SK-N-SH (cell line): ENCODE measurements around the gene FLVCR1. TPM values are rescaled to one million over a fixed set of nuclear protein-coding genes. Genes with fewer than 3 reads are reported as not detected.

Experiments used
- CTCF ChIA-PET: fragments of 300-600, 350-600 bp; formaldehyde crosslinking; extraction: SDS; loops from one replicate; lab custom pipeline; 2021; lab: Yijun Ruan, JAX
- POLR2A ChIA-PET: fragments of 350-600 bp; sonication (Branson Sonifier 250); formaldehyde crosslinking; extraction: SDS; loops from one replicate; lab custom pipeline; 2020; ENCODE audit warnings: antibody characterized with exemption, inconsistent platforms; lab: Yijun Ruan, JAX
- DNase-seq: peaks from one replicate; pipeline ENCODE4 v3.0.0; 2012
- H2AFZ ChIP-seq: fragments of 200-600 bp; sonication (generic); 2 replicates; pipeline ENCODE4 v1.8.1; 2016; ENCODE audit warnings: antibody characterized with exemption, mild to moderate bottlenecking, low read depth
- H3F3A ChIP-seq: fragments of 200-600 bp; sonication (generic); replicated peaks from 2 replicates; pipeline ENCODE3; 2016; ENCODE audit warnings: antibody characterized with exemption, mild to moderate bottlenecking; ENCODE audit not compliant: insufficient read depth
- H3K27ac ChIP-seq, 2 experiments: fragments of 200-500 bp in 1 of 2; fragments of 200-600 bp in 1 of 2; sonication (Bioruptor generic) in 1 of 2; sonication (generic), shearing (Covaris generic) in 1 of 2; 2 replicates each; pipeline versions ENCODE4 v1.5.1 to v1.6.1; 2014 to 2016; ENCODE audit warnings: low read depth in 2 of 2, inconsistent platforms in 1 of 2, low read length in 1 of 2, mild to moderate bottlenecking in 1 of 2, mixed read lengths in 1 of 2
- H3K27me3 ChIP-seq: fragments of 200-600 bp; sonication (generic), shearing (Covaris generic); 2 replicates; pipeline ENCODE4 v1.6.1; 2016; ENCODE audit warnings: mixed run types; ENCODE audit not compliant: insufficient read depth
- H3K36me3 ChIP-seq, 2 experiments: fragments of 200-500 bp in 1 of 2; fragments of 200-600 bp in 1 of 2; sonication (Bioruptor generic) in 1 of 2; sonication (generic) in 1 of 2; replicated peaks in 1 of 2; 2 replicates each; pipeline versions ENCODE3 to v1.5.1; 2014 to 2016; ENCODE audit warnings: low read length in 1 of 2, mild to moderate bottlenecking in 1 of 2; ENCODE audit not compliant: insufficient read depth in 2 of 2, control insufficient read depth in 1 of 2
- H3K4me1 ChIP-seq, 2 experiments: fragments of 200-500 bp in 1 of 2; fragments of 200-600 bp in 1 of 2; sonication (Bioruptor generic) in 1 of 2; sonication (generic), shearing (Covaris generic) in 1 of 2; 2 replicates each; pipeline versions ENCODE4 v1.5.1 to v1.6.1; 2014 to 2016; ENCODE audit warnings: low read depth in 1 of 2, low read length in 1 of 2, mixed run types in 1 of 2; ENCODE audit not compliant: insufficient read depth in 2 of 2, control insufficient read depth in 1 of 2
- H3K4me2 ChIP-seq: fragments of 200-600 bp; sonication (generic), shearing (Covaris generic); 2 replicates; pipeline ENCODE4 v1.6.1; 2017; ENCODE audit warnings: mixed run types
- H3K4me3 ChIP-seq, 2 experiments: fragments of 200-500 bp in 1 of 2; fragments of 200-600 bp in 1 of 2; sonication (Bioruptor generic) in 1 of 2; sonication (generic), shearing (Covaris generic) in 1 of 2; 2 replicates each; pipeline versions ENCODE4 v1.5.1 to v1.8.1; 2014 to 2016; ENCODE audit warnings: low read depth in 2 of 2, inconsistent platforms in 1 of 2, low read length in 1 of 2, mild to moderate bottlenecking in 1 of 2, mixed read lengths in 1 of 2, moderate library complexity in 1 of 2
- H3K79me2 ChIP-seq: fragments of 200-600 bp; sonication (generic); 2 replicates; pipeline ENCODE4 v1.8.1; 2017; ENCODE audit warnings: mild to moderate bottlenecking; ENCODE audit not compliant: insufficient read depth
- H3K9ac ChIP-seq: fragments of 200-600 bp; sonication (generic); 2 replicates; pipeline ENCODE4 v1.6.1; 2017; ENCODE audit warnings: mixed run types
- H3K9me2 ChIP-seq: fragments of 200-600 bp; sonication (generic); 2 replicates; pipeline ENCODE4 v1.6.1; 2017; ENCODE audit warnings: mixed run types
- H3K9me3 ChIP-seq: fragments of 200-600 bp; sonication (generic); 2 replicates; pipeline ENCODE4 v1.6.1; 2017; ENCODE audit warnings: mixed run types, mild to moderate bottlenecking, moderate library complexity
- H4K20me1 ChIP-seq: fragments of 200-600 bp; sonication (generic); 2 replicates; pipeline ENCODE4 v1.6.1; 2017; ENCODE audit warnings: mild to moderate bottlenecking, mixed run types; ENCODE audit not compliant: insufficient read depth
- CTCF ChIP-seq: fragments of 200-600 bp; sonication (generic); IDR thresholded peaks from 2 replicates; pipeline ENCODE4 v1.6.1; 2017; ENCODE audit warnings: antibody characterized with exemption, mild to moderate bottlenecking, moderate library complexity
- ELF1 ChIP-seq: IDR thresholded peaks from 2 replicates; pipeline ENCODE4 v1.4.0; 2012
- FOXJ3 ChIP-seq: sonication (generic); formaldehyde crosslinking; IDR thresholded peaks from 2 replicates; pipeline ENCODE4 v1.5.1; 2020; ENCODE audit warnings: mild to moderate bottlenecking, missing genetic modification reagents
- FOXM1 ChIP-seq: IDR thresholded peaks from 2 replicates; pipeline ENCODE4 v1.4.0; 2012; ENCODE audit warnings: low read depth, mild to moderate bottlenecking
- GABPA ChIP-seq: IDR thresholded peaks from 2 replicates; pipeline ENCODE4 v1.4.0; 2012; ENCODE audit warnings: low read depth, mild to moderate bottlenecking
- IRF3 ChIP-seq: fragments of 150-350 bp; IDR thresholded peaks from 2 replicates; pipeline ENCODE4 v1.6.1; 2016; ENCODE audit warnings: mild to moderate bottlenecking, low read depth, low read length
- MEF2A ChIP-seq: IDR thresholded peaks from 2 replicates; pipeline ENCODE4 v1.4.0; 2012; ENCODE audit warnings: low read depth, borderline replicate concordance
- MXI1 ChIP-seq: IDR thresholded peaks from 2 replicates; pipeline ENCODE4 v1.6.1; 2012; ENCODE audit warnings: mild to moderate bottlenecking, low read depth, low read length, improper control_type of control experiment
- POLR2AphosphoS5 ChIP-seq: IDR thresholded peaks from 2 replicates; pipeline ENCODE4 v1.6.1; 2012; ENCODE audit warnings: low read depth, low read length
- RXRA ChIP-seq: IDR thresholded peaks from 2 replicates; pipeline ENCODE4 v1.4.0; 2012; ENCODE audit warnings: low read depth, mild to moderate bottlenecking, borderline replicate concordance
- SIN3A ChIP-seq: IDR thresholded peaks from 2 replicates; pipeline ENCODE4 v1.6.1; 2012; ENCODE audit warnings: low read depth, mild to moderate bottlenecking, low read length, moderate library complexity, borderline replicate concordance
- TAF1 ChIP-seq: IDR thresholded peaks from 2 replicates; pipeline ENCODE4 v1.6.1; 2012; ENCODE audit warnings: low read depth, mild to moderate bottlenecking, low read length, moderate library complexity, borderline replicate concordance
- TEAD4 ChIP-seq: IDR thresholded peaks from 2 replicates; pipeline ENCODE4 v1.4.0; 2012; ENCODE audit warnings: mild to moderate bottlenecking, borderline replicate concordance; ENCODE audit not compliant: insufficient read depth
- USF1 ChIP-seq: IDR thresholded peaks from 2 replicates; pipeline ENCODE4 v1.4.0; 2012; ENCODE audit warnings: low read depth, borderline replicate concordance
- USF2 ChIP-seq: fragments of 150-350 bp; IDR thresholded peaks from 2 replicates; pipeline ENCODE4 v1.6.1; 2017; ENCODE audit warnings: antibody characterized with exemption, low read length, low read depth, borderline replicate concordance
- ZBTB33 ChIP-seq: IDR thresholded peaks from 2 replicates; pipeline ENCODE4 v1.4.0; 2012; ENCODE audit warnings: low read depth, borderline replicate concordance
- WGBS: methylation state at CpG from one replicate; pipeline ENCODE4 v1.1.6; 2017; ENCODE audit warnings: low lambda C conversion rate; 5-methylcytosine and 5-hydroxymethylcytosine counted together
- polyA plus RNA-seq, 3 experiments: library from polyadenylated mRNA; depleted of rRNA; stranded (reverse); fragments of >200 nt; gene quantifications; 2 replicates each; pipeline ENCODE4 v1.2.3, GENCODE V29; 2012

Gene FLVCR1
- polyA plus RNA-seq, 1 of the 3 experiments (the other 2 are of a cell fraction), result 1.7 TPM

GRCh38 chr1:212901290-212901689 is 43.2 kb downstream of the FLVCR1 start:
- no peak overlapping the region for H2AFZ ChIP-seq
- no peak for DNase-seq
- POLR2A ChIA-PET, result no interaction called here
- no peaks in the 10 kb centered on the region for H3K9me2 ChIP-seq
- H3K27ac ChIP-seq, result no peak overlapping the region
- no peaks in the 10 kb centered on the region for H4K20me1 ChIP-seq
- no peaks in the 10 kb centered on the region for H3F3A ChIP-seq
- no peaks in the 10 kb centered on the region for H3K79me2 ChIP-seq
- H3K36me3 ChIP-seq, result peaks cover 20 to 38% of the 10 kb centered on the region in 2 experiments
- WGBS, result 93% methylated on average over 2 of the region's 2 CpGs
- CTCF ChIA-PET, result interaction anchor here (1.4 to 1.8 kb wide), 2 partner anchors 15 to 94 kb away, joined by 4 to 5 read pairs; no protein-coding TSS in a partner anchor
- H3K9me3 ChIP-seq, result peaks cover 23% of the 10 kb centered on the region; the same call in 1 of the 2 replicates
- H3K27me3 ChIP-seq, result no peaks in the 10 kb centered on the region
- H3K4me2 ChIP-seq, result no peak overlapping the region
- no peak overlapping the region for H3K4me3 ChIP-seq
- H3K4me1 ChIP-seq, result no peaks in the 10 kb centered on the region
- TF ChIP-seq TEAD4, result no peak
- no peak for TF ChIP-seq ELF1
- TF ChIP-seq GABPA, result no peak
- TF ChIP-seq FOXM1, result no peak
- TF ChIP-seq MXI1, result no peak
- TF ChIP-seq RXRA, result no peak
- no peak for TF ChIP-seq TAF1
- no peak for TF ChIP-seq IRF3
- TF ChIP-seq USF1, result no peak
- TF ChIP-seq USF2, result no peak
- no peak for TF ChIP-seq FOXJ3 (CRISPR knock-in tag)
- TF ChIP-seq CTCF, result no peak
- TF ChIP-seq MEF2A, result no peak
- no peak for TF ChIP-seq POLR2AphosphoS5
- TF ChIP-seq ZBTB33, result no peak
- no peak for TF ChIP-seq SIN3A
- no peak overlapping the region for H3K9ac ChIP-seq
